NCI-H2227 (cell line): ENCODE data around the gene NCK2.

Experiments
- DNase-seq: peaks from one replicate; lab custom pipeline; 2025; ENCODE audit not compliant: unreplicated experiment; lab: John Stamatoyannopoulos, UW

The NCK2 gene

GRCh38 chr2:105808423-105809096, 63.8 kb downstream of the NCK2 start:
- DNase-seq = no peak

- no peak for DNase-seq
These were observed 64.4 kb downstream of the NCK2 start for GRCh38 chr2:105809097-105809473.

GRCh38 chr2:105809723-105810122, 65.0 kb downstream of the NCK2 start:
- DNase-seq = no peak

- peak; percentile 7 for DNase-seq
These were observed 67.7 kb downstream of the NCK2 start for GRCh38 chr2:105812180-105813044.

GRCh38 chr2:105813045-105813315, 68.3 kb downstream of the NCK2 start:
- no peak for DNase-seq

GRCh38 chr2:105813405-105813804, 68.7 kb downstream of the NCK2 start:
- DNase-seq = no peak

GRCh38 chr2:105814291-105814940, 69.7 kb downstream of the NCK2 start:
- DNase-seq = no peak

- DNase-seq = no peak
These were observed 70.7 kb downstream of the NCK2 start for GRCh38 chr2:105815401-105815800.

- DNase-seq = no peak
These were observed 75.4 kb downstream of the NCK2 start for GRCh38 chr2:105820151-105820550.

- DNase-seq = no peak
These were observed 76.0 kb downstream of the NCK2 start for GRCh38 chr2:105820691-105821090.

GRCh38 chr2:105821428-105822125, 76.9 kb downstream of the NCK2 start:
- DNase-seq = no peak

GRCh38 chr2:105822186-105822585, 77.5 kb downstream of the NCK2 start:
- no peak for DNase-seq

- DNase-seq = no peak
These were observed 79.7 kb downstream of the NCK2 start for GRCh38 chr2:105824446-105824845.

GRCh38 chr2:105827351-105828096, 82.8 kb downstream of the NCK2 start:
- DNase-seq = no peak

- no peak for DNase-seq
These were observed 83.8 kb downstream of the NCK2 start for GRCh38 chr2:105828558-105828957.

GRCh38 chr2:105834931-105835330, 90.2 kb downstream of the NCK2 start:
- DNase-seq = no peak

- DNase-seq = no peak
These were observed 91.6 kb downstream of the NCK2 start for GRCh38 chr2:105836341-105836740.

GRCh38 chr2:105836840-105837692, 92.4 kb downstream of the NCK2 start:
- DNase-seq = no peak

GRCh38 chr2:105839793-105840192, 95.1 kb downstream of the NCK2 start:
- no peak for DNase-seq

GRCh38 chr2:105840933-105841332, 96.2 kb downstream of the NCK2 start:
- no peak for DNase-seq
